Testis (tissue), 3 donors: ENCODE measurements around the gene MCM5. TPM values are rescaled to one million over a fixed set of nuclear protein-coding genes. Genes with fewer than 3 reads are reported as not detected.

Experiments
- DNase-seq: peaks from one replicate; pipeline ENCODE4 v3.0.0-alpha.2; 2019
- H3K27ac ChIP-seq, 2 donors: fragments of 200-600 bp; sonication (generic); one replicate each; pipeline ENCODE4 v1.5.1; 2019
- H3K27me3 ChIP-seq: fragments of 200-600 bp; sonication (generic); one replicate; pipeline ENCODE4 v1.5.1; 2019
- H3K36me3 ChIP-seq: fragments of 200-600 bp; sonication (generic); one replicate; pipeline ENCODE4 v1.5.1; 2017; ENCODE audit warnings: low read depth; ENCODE audit errors: missing control alignments
- H3K4me1 ChIP-seq: fragments of 200-600 bp; sonication (generic); one replicate; pipeline ENCODE4 v1.5.1; 2019
- H3K4me3 ChIP-seq, 2 donors: fragments of 200-600 bp; sonication (generic); one replicate each; pipeline ENCODE4 v1.5.1; 2017 to 2019
- H3K9me3 ChIP-seq: fragments of 200-600 bp; sonication (generic); one replicate; pipeline ENCODE4 v1.5.1; 2017
- POLR2A ChIP-seq: fragments of 450-650 bp; IDR thresholded peaks from one replicate; pipeline ENCODE4 v1.6.1; 2017; ENCODE audit warnings: antibody characterized with exemption, mild to moderate bottlenecking, moderate library complexity
- WGBS, 2 donors: methylation state at CpG; one replicate each; pipeline ENCODE4 v1.1.5; 2018; 5-methylcytosine and 5-hydroxymethylcytosine counted together
- intact Hi-C: fragments of 100-400 bp; cut with DNase I; formaldehyde crosslinking; loops from one replicate; pipeline ENCODE4 v1.15.1; 2023; ENCODE audit warnings: low total_unique reads
- polyA plus RNA-seq: library from polyadenylated mRNA; stranded (reverse); fragments of 350-450 nt; fragmentation: Illumina TruSeq; extraction: RNeasy Lipid Tissue Mini Kit (QIAGEN cat#74804); gene quantifications from one replicate; pipeline ENCODE4 v1.2.3, GENCODE V29; 2014; ENCODE audit warnings: low read depth, low replicate concordance; ENCODE audit not compliant: insufficient read depth
- total RNA-seq, 2 donors: library from RNA; depleted of rRNA; stranded (reverse); fragments of >200 nt; gene quantifications; one replicate each; pipeline ENCODE4 v1.2.3, GENCODE V29; 2016
- TF ChIP-seq, protein P1 (sequence below), 3 experiments: fragments of 450-650 bp in 2 of 3; fragments of 200-600 bp in 1 of 3; sonication (generic) in 1 of 3; IDR thresholded peaks; one replicate each; pipeline ENCODE4 v1.5.1; 2016 to 2019; ENCODE audit warnings: antibody characterized with exemption in 3 of 3, mild to moderate bottlenecking in 2 of 3, moderate library complexity in 1 of 3

The MCM5 gene
- total and polyA plus RNA-seq, 3 donors from 2014 or later: 34.3 to 49.6 (median 42.1) TPM

DNA sequence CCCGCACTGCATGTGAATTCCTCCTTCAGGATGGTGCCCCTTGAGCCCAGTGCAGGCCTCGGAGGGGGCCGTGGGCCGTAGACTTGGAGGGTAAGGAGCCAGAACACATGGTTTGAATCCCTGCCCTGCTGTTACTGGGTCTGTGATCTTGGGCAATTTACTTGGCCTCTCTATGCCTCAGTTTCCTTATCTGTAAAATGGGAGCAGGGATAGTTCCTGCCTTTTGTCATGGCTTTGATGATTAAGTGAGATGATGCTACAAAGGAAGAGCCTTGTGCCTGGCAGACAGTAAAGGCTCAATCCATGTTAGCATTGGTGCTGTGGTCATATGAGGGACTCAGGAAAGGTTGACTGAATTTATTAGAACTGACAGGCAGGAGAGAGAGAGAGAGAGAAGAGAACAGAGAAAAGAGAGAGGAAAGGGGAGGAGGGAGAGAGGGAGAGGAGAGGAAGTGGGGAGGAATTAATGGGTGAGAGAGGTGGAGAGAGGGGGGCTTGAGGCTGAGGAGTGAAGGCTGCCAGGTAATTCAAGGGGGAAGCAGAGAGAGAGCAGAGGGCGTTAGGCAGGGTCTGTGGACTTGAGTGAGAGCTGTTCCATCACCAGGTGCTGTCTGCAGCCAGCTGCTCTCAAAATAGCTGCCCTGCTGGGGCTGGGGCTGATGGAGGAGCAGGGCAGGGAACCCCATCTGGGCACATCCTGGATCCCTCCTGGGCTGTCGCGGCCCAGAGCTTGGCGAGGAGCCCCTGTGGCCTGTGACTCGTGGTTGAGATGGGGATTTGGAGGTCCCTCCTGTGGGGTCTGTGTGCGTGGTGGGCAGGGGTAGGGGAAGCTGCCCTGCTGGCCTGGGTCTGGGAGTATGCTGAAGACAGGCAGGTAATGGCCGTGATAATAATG lies 44.1 kb downstream of the MCM5 start:
- intact Hi-C loops: no loop called here
- Histone ChIP-seq H3K4me3 (no peak overlapping the region), H3K27me3 (no peaks in the 10 kb centered on the region), H3K36me3 (no peaks in the 10 kb centered on the region), H3K27ac (no peak overlapping the region), H3K9me3 (no peaks in the 10 kb centered on the region), H3K4me1 (no peaks in the 10 kb centered on the region)
- no peak for TF ChIP-seq POLR2A
- TF ChIP-seq, protein P1, sequence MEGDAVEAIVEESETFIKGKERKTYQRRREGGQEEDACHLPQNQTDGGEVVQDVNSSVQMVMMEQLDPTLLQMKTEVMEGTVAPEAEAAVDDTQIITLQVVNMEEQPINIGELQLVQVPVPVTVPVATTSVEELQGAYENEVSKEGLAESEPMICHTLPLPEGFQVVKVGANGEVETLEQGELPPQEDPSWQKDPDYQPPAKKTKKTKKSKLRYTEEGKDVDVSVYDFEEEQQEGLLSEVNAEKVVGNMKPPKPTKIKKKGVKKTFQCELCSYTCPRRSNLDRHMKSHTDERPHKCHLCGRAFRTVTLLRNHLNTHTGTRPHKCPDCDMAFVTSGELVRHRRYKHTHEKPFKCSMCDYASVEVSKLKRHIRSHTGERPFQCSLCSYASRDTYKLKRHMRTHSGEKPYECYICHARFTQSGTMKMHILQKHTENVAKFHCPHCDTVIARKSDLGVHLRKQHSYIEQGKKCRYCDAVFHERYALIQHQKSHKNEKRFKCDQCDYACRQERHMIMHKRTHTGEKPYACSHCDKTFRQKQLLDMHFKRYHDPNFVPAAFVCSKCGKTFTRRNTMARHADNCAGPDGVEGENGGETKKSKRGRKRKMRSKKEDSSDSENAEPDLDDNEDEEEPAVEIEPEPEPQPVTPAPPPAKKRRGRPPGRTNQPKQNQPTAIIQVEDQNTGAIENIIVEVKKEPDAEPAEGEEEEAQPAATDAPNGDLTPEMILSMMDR (IDR thresholded peaks at IDR 0.05): no peak
- DNase-seq: no peak
- WGBS, 2 donors: 83 to 84% methylated on average over 10 to 11 of the region's 11 CpGs

DNA sequence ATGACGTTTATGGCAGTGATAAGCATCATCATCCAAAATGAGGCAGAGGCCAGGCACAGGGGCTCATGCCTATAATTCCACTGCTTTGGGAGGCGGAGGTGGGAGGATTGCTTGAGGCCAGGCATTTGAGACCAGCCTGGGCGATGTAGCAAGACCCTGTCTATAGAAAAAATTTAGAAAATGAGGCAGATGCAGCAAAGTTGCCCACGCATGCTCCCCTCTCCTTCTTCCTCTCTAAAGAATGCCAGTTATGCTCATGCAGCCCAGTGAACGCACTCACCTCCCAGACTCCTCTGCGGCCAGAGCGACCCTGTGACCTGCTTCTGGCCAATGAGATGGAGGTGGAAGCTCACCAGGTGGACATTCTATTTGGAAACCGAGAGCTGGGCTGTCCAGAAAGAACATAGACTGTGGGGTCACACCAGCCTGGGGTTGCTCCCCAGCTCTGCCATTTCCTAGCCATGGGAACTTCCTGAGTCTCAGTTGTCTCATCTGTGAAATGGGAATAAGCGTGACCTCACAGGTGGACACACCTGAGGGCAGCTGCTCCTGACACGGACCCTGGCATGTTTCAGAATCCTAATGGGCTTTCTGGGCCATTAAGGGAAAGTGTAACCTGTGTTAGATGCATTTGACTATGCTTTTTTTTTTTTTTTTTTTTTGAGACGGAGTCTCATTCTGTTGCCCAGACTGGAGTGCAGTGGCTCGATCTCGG lies 44.9 kb downstream of the MCM5 start:
- Histone ChIP-seq H3K27ac (no peak overlapping the region), H3K27me3 (no peaks in the 10 kb centered on the region), H3K9me3 (no peaks in the 10 kb centered on the region), H3K4me3 (no peak overlapping the region), H3K4me1 (no peaks in the 10 kb centered on the region), H3K36me3 (no peaks in the 10 kb centered on the region)
- TF ChIP-seq, protein P1 (IDR thresholded peaks at IDR 0.05): no peak
- no peak for TF ChIP-seq POLR2A
- intact Hi-C loops: no loop called here
- WGBS, 2 donors: 85 to 93% methylated on average over 13 of the region's 13 CpGs
- DNase-seq: no peak

DNA sequence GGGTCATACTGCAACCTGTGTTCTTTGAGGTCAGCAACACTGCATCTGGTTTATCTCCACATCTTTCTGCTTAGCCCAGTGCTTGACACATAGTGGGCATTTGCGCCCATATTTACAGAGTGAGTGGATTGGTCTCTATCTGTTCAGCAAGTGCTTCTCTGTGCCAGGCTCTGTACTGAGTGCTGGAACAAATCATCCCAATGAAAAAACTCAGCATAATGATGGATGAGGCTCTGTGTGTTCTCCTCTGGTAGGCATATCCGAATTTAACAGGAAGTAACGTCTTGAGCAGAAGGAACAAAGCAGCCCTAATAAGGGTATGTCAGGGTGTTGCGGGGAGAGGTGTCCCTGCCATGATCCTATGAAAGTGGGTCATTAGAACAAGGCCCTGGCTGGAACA lies 46.0 kb downstream of the MCM5 start:
- Histone ChIP-seq H3K27me3 (no peaks in the 10 kb centered on the region), H3K9me3 (no peaks in the 10 kb centered on the region), H3K27ac (no peak overlapping the region), H3K4me1 (no peaks in the 10 kb centered on the region), H3K36me3 (no peaks in the 10 kb centered on the region), H3K4me3 (no peak overlapping the region)
- TF ChIP-seq, protein P1 (IDR thresholded peaks at IDR 0.05): no peak
- TF ChIP-seq POLR2A: no peak
- intact Hi-C loops: no loop called here
- 59 to 71% methylated on average over 4 of the region's 4 CpGs for WGBS, 2 donors
- DNase-seq: no peak

DNA sequence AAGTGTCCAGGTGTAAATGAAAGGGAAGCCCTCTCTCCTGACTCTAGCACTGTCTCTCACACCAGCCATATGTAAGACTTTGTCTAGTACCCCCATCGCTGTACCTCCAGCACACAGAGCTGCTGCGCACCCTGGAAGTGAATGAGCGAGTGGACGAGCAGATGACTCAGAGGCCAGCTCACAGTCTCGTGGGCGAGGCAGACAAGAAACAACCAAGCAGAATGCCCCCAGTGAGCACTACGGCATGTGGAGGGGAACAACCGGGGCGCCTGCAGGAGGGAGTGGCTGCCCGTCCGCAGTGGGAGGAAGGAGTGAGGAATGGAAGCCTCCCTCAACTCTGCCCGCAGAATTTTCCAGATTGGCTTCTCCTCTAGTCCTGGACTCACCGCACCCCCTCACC lies 46.4 kb downstream of the MCM5 start:
- no peak for DNase-seq
- no peak overlapping the region for H3K27ac ChIP-seq
- no peaks in the 10 kb centered on the region for H3K4me1 ChIP-seq
- 79 to 87% methylated on average over 13 of the region's 13 CpGs for WGBS, 2 donors
- no peak for TF ChIP-seq POLR2A
- TF ChIP-seq, protein P1 (IDR thresholded peaks at IDR 0.05): no peak
- H3K9me3 ChIP-seq: no peaks in the 10 kb centered on the region
- intact Hi-C loops: no loop called here
- H3K4me3 ChIP-seq: no peak overlapping the region
- H3K27me3 ChIP-seq: no peaks in the 10 kb centered on the region
- H3K36me3 ChIP-seq: no peaks in the 10 kb centered on the region
